ENCODE results near the gene ITIH4.

Gene ITIH4

DNA sequence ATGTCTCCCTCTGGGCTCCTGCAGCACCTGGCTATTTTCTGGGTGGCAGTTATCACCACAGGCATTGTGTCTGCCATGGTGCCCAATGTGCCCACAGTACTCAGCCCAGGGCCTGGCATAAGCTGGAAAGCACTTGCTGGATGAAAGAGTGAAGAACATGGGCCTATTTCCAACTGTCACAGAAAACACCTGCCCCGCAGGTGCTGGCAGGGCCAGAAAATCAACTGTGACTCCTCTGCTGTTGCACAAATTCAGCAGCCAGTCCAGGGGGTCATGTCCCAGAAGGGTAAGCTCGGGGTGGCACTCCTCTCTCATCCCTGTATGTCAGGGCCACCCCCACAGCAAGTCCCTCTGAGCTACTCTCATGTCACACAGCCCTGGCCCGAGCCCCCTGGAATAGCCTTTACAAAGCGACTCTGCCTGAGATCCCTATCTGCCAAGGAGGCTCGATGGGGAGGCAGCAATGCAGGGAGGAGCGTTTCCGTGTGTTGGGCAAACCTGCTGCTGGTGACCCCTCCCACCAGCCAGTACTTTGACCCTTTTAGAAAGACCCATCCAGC is 18.9 kb downstream of the ITIH4 start:
- H3K9ac ChIP-seq (ENCODE audit: low read length) = no peak overlapping the region
- no peak overlapping the region for H3K27ac ChIP-seq (ENCODE audit: low read depth, low read length)
- H3K4me1 ChIP-seq (ENCODE audit: insufficient read depth, low read length) = no peaks in the 10 kb centered on the region

DNA sequence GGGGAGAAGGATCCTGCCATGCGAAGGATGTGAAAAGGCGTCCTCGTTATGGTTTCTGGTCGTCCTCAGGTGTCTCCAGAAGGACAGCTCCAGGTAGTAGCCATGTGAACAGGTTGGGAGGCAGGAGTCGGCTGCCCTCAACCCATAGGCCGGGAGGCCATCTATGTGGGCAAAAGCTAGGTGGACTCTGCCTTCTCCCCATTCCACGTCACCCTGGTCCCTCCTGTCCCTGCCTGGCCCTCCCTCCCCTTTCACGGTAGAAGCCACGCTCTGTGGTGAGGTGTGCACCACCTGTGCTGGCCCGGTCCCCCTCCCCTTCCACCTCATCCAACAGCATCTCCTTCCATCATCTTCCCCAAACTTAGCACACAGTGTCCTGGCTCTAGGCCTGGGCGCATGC is 19.5 kb downstream of the ITIH4 start:
- Histone ChIP-seq H3K36me3 (ENCODE audit: insufficient read depth, low read length) (no peaks in the 10 kb centered on the region), H3K9me3 (ENCODE audit: low read length) (no peaks in the 10 kb centered on the region), H3K9ac (ENCODE audit: low read length) (no peak overlapping the region), H3K4me1 (ENCODE audit: insufficient read depth, low read length) (no peaks in the 10 kb centered on the region), H3K4me3 (ENCODE audit: low read depth in 1 of 2, low read length in 2 of 2) (no peak overlapping the region), H3K27me3 (ENCODE audit: control insufficient read depth in 1 of 2, insufficient read depth in 2 of 2, low read length in 2 of 2) (peaks cover 0 to 2% of the 10 kb centered on the region in 2 donors), H3K27ac (ENCODE audit: low read depth, low read length) (no peak overlapping the region)

More for the DNA sequence above, 18.9 kb downstream of the ITIH4 start:
- H3K36me3 ChIP-seq (ENCODE audit: insufficient read depth, low read length) = no peaks in the 10 kb centered on the region
- no peak overlapping the region for H3K4me3 ChIP-seq (ENCODE audit: low read depth in 1 of 2, low read length in 2 of 2)
- H3K9me3 ChIP-seq (ENCODE audit: low read length) = no peaks in the 10 kb centered on the region
- H3K27me3 ChIP-seq (ENCODE audit: control insufficient read depth in 1 of 2, insufficient read depth in 2 of 2, low read length in 2 of 2) = no peaks in the 10 kb centered on the region

DNA sequence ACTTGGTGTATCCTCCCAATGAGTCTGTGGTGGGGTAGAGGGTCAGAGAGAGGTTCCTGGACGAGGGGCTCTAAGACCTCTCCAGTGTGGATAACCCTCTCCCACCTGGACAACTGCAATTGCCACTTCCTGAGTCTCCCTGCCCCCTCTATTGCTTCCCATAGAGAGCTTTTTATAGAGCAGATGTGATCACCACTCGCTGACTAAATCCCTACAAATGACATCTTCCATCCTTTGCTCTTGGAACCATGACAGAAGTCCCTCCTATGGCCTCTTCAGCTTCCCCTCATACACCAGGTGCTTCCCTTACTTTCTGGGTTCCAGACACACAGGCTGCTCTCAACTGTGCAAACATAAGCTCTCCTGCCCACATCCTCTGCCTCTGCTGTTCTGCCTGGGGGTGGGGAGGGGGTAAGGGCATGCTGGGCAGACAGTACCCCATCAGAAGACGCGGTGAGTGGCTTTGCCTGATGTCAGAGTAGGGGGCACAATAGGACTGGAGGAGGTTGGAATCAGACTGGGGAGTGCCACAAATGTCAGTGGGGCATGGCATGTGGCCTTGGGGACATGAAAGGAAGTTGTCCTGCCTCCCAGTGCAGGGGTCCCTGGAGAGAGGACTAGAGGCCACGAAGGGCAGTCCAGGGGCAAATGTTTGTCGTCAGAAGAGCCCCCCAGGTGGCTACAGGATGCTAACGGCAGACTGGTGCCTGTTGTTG is 20.7 kb downstream of the ITIH4 start:
- Histone ChIP-seq H3K27me3 (ENCODE audit: control insufficient read depth in 1 of 2, insufficient read depth in 2 of 2, low read length in 2 of 2) (peaks cover 0 to 5% of the 10 kb centered on the region in 2 donors), H3K4me3 (ENCODE audit: low read depth in 1 of 2, low read length in 2 of 2) (no peak overlapping the region), H3K36me3 (ENCODE audit: insufficient read depth, low read length) (no peaks in the 10 kb centered on the region), H3K9ac (ENCODE audit: low read length) (no peak overlapping the region), H3K4me1 (ENCODE audit: insufficient read depth, low read length) (no peaks in the 10 kb centered on the region), H3K27ac (ENCODE audit: low read depth, low read length) (no peak overlapping the region), H3K9me3 (ENCODE audit: low read length) (no peaks in the 10 kb centered on the region)

DNA sequence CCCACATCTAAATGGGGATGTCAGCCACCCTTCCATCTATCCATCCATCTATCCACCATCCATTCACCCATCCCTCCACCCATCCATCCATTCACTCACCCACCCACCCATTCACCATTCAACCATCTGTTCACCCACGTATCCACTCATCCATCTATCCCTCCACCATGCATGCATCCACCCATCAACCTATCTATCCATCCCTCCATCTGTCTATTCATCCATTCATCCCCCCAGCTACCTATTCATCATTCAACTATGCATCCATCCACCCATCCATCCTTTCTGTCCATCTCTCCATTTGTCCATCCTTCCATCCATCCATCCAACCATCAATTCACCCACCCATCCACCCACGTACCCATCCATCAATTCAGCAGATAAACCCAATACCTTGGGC is 21.3 kb downstream of the ITIH4 start:
- Histone ChIP-seq H3K4me1 (ENCODE audit: insufficient read depth, low read length) (no peaks in the 10 kb centered on the region), H3K9me3 (ENCODE audit: low read length) (no peaks in the 10 kb centered on the region), H3K4me3 (ENCODE audit: low read depth in 1 of 2, low read length in 2 of 2) (no peak overlapping the region), H3K36me3 (ENCODE audit: insufficient read depth, low read length) (no peaks in the 10 kb centered on the region), H3K9ac (ENCODE audit: low read length) (no peak overlapping the region), H3K27me3 (ENCODE audit: control insufficient read depth in 1 of 2, insufficient read depth in 2 of 2, low read length in 2 of 2) (peaks cover 0 to 5% of the 10 kb centered on the region in 2 donors), H3K27ac (ENCODE audit: low read depth, low read length) (no peak overlapping the region)

DNA sequence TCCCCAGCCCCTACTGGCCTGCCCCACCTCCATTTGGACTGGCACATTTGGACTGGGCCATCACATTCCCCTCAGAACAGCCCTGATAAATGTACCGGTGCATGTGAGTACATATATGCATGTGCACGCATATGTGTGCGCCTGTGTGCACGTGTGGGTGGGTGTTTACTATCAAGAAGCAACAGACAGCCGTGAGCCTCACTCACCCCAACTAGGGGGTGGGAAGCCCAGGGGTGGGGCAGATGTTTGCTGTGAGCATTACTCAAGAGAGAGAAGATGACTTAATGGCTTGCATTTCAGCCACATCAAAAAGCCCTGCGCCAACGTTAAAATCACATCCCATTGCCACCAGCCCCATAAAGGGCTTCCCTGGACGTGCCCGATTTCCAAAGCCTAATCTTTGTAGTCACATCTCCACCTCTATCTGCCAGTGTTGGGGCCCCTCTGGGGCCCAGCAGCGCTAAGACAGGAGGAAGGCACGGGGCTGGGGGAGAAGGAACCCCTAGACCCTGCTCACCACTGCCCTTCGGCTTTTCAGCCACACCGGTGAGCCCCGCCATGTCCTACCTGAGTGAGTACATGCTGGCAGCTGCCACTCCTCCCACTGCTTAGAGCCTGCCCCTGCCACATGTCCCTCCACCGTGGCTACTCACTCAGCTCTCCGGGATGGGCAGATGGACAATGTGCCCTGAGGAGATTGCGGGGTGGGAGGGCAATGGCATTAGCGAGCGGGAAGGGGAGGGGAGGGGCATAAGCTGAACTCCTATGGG is 25.0 kb downstream of the ITIH4 start:
- H3K4me3 ChIP-seq (ENCODE audit: low read depth in 1 of 2, low read length in 2 of 2) = no peak overlapping the region
- no peaks in the 10 kb centered on the region for H3K9me3 ChIP-seq (ENCODE audit: low read length)
- H3K9ac ChIP-seq (ENCODE audit: low read length) = no peak overlapping the region
- H3K27me3 ChIP-seq (ENCODE audit: control insufficient read depth in 1 of 2, insufficient read depth in 2 of 2, low read length in 2 of 2) = peaks cover 0 to 5% of the 10 kb centered on the region in 2 donors
- H3K4me1 ChIP-seq (ENCODE audit: insufficient read depth, low read length) = no peaks in the 10 kb centered on the region
- H3K36me3 ChIP-seq (ENCODE audit: insufficient read depth, low read length) = no peaks in the 10 kb centered on the region
- H3K27ac ChIP-seq (ENCODE audit: low read depth, low read length) = no peak overlapping the region

DNA sequence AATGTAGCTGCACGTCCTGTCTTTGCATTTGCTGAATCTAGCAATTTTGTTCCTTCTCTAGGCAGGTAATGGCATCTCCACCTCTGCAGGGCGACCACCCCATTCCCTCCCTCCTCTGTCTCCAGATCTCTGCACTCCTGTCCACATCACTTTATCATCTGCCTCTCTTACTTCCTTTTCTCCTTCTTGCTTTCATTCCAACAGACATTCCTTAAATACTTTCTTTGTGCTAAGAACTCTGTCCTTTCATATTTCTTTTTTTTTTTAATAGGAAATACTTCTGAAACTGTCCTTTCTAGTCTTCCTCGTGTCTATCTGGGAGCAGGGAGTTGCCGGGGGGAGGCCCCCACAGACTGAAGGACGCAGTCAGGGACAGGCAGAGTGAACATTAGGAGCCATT is 28.6 kb downstream of the ITIH4 start:
- Histone ChIP-seq H3K27me3 (ENCODE audit: control insufficient read depth in 1 of 2, insufficient read depth in 2 of 2, low read length in 2 of 2) (peaks cover 0 to 5% of the 10 kb centered on the region in 2 donors), H3K4me3 (ENCODE audit: low read depth in 1 of 2, low read length in 2 of 2) (no peak overlapping the region), H3K27ac (ENCODE audit: low read depth, low read length) (no peak overlapping the region), H3K9ac (ENCODE audit: low read length) (no peak overlapping the region), H3K4me1 (ENCODE audit: insufficient read depth, low read length) (no peaks in the 10 kb centered on the region), H3K9me3 (ENCODE audit: low read length) (no peaks in the 10 kb centered on the region), H3K36me3 (ENCODE audit: insufficient read depth, low read length) (no peaks in the 10 kb centered on the region)

DNA sequence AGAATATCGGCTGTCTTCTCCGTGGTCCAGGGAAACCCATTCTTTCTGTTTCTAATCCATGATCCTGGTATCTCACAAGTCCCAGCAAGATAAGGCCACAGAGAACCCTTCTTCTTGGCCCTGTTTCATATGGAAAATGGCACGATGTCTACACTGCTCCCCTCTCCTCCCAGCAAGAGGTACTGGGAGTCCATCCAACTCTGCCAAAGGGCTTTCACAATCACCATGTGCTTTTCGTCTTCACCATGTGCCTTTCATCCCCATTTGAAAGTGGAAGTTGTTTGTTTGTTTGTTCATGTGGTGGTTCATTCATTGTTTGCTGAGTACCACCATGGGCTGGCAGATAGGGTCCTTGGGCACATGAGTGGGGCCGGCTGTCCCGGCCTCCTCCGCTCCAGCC is 30.4 kb downstream of the ITIH4 start:
- no peaks in the 10 kb centered on the region for H3K36me3 ChIP-seq (ENCODE audit: insufficient read depth, low read length)
- H3K9me3 ChIP-seq (ENCODE audit: low read length) = no peaks in the 10 kb centered on the region
- no peaks in the 10 kb centered on the region for H3K27me3 ChIP-seq (ENCODE audit: control insufficient read depth in 1 of 2, insufficient read depth in 2 of 2, low read length in 2 of 2)
- no peak overlapping the region for H3K4me3 ChIP-seq (ENCODE audit: low read depth in 1 of 2, low read length in 2 of 2)
- H3K27ac ChIP-seq (ENCODE audit: low read depth, low read length) = no peak overlapping the region
- no peaks in the 10 kb centered on the region for H3K4me1 ChIP-seq (ENCODE audit: insufficient read depth, low read length)
- no peak overlapping the region for H3K9ac ChIP-seq (ENCODE audit: low read length)

DNA sequence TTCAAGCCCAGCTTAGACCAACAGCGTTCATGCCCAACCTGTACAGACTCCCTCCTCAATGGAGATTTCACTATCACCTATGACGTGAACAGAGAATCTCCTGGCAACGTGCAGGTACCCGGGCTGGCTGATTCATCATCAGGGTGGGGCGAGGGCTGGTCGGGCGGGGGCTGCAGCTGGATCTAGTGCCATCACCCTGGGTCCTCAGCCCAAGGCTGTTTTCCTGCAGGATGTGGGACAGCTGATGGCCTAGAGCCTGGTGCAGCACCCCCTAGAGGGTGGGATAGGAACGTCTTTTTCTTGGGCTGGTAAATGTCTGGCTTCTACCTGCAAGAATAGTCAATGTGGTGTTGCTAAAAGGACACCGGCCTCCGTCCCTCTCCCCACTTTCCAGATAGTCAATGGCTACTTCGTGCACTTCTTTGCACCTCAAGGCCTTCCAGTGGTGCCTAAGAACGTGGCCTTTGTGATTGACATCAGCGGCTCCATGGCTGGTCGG is 31.4 kb downstream of the ITIH4 start:
- H3K36me3 ChIP-seq (ENCODE audit: insufficient read depth, low read length) = no peaks in the 10 kb centered on the region
- no peaks in the 10 kb centered on the region for H3K4me1 ChIP-seq (ENCODE audit: insufficient read depth, low read length)
- no peaks in the 10 kb centered on the region for H3K9me3 ChIP-seq (ENCODE audit: low read length)
- no peaks in the 10 kb centered on the region for H3K27me3 ChIP-seq (ENCODE audit: control insufficient read depth in 1 of 2, insufficient read depth in 2 of 2, low read length in 2 of 2)
- H3K4me3 ChIP-seq (ENCODE audit: low read depth in 1 of 2, low read length in 2 of 2) = no peak overlapping the region
- H3K27ac ChIP-seq (ENCODE audit: low read depth, low read length) = no peak overlapping the region
- no peak overlapping the region for H3K9ac ChIP-seq (ENCODE audit: low read length)

DNA sequence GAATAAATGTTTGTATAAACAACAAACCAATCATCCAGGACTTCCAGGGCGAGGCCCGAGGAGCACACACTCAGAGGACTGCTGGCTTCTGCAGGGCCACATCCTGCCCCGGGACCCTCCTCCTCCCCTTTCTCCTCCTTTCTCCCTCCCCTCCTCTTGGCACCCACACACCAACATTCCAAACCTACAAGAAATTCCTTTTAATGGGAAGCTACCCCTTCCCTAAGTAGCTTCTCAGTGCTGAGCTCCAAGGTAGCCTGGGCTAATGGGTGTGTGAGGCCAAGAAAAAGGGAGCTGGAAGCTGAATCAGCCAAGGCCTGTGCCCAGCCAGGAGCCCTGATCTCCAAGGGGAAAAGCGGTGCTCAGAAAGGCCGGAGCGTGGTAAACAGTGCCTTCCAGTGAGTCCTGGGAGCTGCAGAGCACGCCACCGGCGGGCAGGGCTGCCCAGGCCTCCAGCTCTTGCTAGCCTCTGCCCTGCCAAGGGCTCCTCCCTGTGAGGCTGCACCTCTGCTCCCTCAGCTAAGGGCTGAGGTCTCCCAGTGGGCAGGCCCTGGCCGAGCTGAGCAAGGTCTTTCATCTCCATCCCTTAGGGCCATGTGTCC is 32.0 kb downstream of the ITIH4 start:
- H3K9ac ChIP-seq (ENCODE audit: low read length) = no peak overlapping the region
- H3K4me1 ChIP-seq (ENCODE audit: insufficient read depth, low read length) = no peaks in the 10 kb centered on the region
- H3K27me3 ChIP-seq (ENCODE audit: control insufficient read depth in 1 of 2, insufficient read depth in 2 of 2, low read length in 2 of 2) = no peaks in the 10 kb centered on the region
- no peak overlapping the region for H3K4me3 ChIP-seq (ENCODE audit: low read depth in 1 of 2, low read length in 2 of 2)
- H3K36me3 ChIP-seq (ENCODE audit: insufficient read depth, low read length) = no peaks in the 10 kb centered on the region
- H3K27ac ChIP-seq (ENCODE audit: low read depth, low read length) = no peak overlapping the region
- no peaks in the 10 kb centered on the region for H3K9me3 ChIP-seq (ENCODE audit: low read length)

DNA sequence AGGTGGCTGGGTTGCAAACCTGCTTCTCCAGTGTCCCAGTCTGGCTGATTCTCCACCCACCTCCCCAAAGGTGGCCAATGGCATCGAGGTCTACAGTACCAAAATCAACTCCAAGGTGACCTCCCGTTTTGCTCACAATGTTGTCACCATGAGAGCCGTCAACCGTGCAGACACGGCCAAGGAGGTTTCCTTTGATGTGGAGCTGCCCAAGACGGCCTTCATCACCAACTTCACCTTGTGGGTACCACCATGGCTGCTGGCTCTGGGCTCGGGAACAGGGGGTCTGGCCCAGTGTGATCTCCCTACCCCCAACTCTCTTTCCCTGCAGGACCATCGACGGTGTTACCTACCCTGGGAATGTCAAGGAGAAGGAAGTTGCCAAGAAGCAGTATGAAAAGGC is 34.1 kb downstream of the ITIH4 start:
- Histone ChIP-seq H3K4me3 (ENCODE audit: low read depth in 1 of 2, low read length in 2 of 2) (no peak overlapping the region), H3K36me3 (ENCODE audit: insufficient read depth, low read length) (no peaks in the 10 kb centered on the region), H3K9me3 (ENCODE audit: low read length) (no peaks in the 10 kb centered on the region), H3K27me3 (ENCODE audit: control insufficient read depth in 1 of 2, insufficient read depth in 2 of 2, low read length in 2 of 2) (no peaks in the 10 kb centered on the region), H3K9ac (ENCODE audit: low read length) (no peak overlapping the region), H3K27ac (ENCODE audit: low read depth, low read length) (no peak overlapping the region), H3K4me1 (ENCODE audit: insufficient read depth, low read length) (no peaks in the 10 kb centered on the region)

DNA sequence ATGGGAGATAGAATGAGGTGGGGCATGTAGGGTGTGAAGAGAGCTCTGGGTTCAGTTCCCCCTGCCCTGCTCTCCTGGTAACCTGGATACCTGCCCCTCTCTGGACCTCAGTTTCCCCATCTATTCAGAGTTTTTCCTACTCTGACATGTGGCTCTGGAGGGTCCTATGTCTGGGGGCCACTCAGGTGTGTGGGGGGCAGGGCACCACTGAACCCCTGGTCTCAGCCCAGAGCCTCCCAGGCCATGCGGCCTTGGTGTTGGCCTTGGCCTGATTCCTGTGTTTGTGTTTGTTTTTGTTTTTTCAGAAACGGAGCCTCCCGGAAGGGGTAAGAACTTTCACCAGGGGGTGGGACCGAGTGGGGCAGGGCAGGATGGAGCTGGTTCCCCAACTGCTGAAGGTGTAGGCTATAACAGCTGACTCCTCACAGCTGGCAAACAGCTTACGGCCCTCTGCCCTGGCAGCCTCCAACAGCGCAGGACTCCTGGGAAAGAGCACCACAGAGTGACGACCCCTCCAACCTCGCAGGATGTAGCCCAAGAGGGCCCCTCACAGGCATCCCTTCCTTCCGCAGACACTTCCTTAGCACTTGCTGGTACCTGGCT is 35.1 kb downstream of the ITIH4 start:
- Histone ChIP-seq H3K9me3 (ENCODE audit: low read length) (no peaks in the 10 kb centered on the region), H3K36me3 (ENCODE audit: insufficient read depth, low read length) (no peaks in the 10 kb centered on the region), H3K4me1 (ENCODE audit: insufficient read depth, low read length) (no peaks in the 10 kb centered on the region), H3K27me3 (ENCODE audit: control insufficient read depth in 1 of 2, insufficient read depth in 2 of 2, low read length in 2 of 2) (no peaks in the 10 kb centered on the region), H3K27ac (ENCODE audit: low read depth, low read length) (no peak overlapping the region), H3K9ac (ENCODE audit: low read length) (no peak overlapping the region), H3K4me3 (ENCODE audit: low read depth in 1 of 2, low read length in 2 of 2) (no peak overlapping the region)

Data from muscle layer of colon (tissue), 2 donors.